GM20000 (cell line): ENCODE measurements around the gene NCOA1.
A peak's percentile ranks its signal among the peaks of the same experiment; 100 is the strongest.
"Not testable (repeated sequence)": the region's sequence is repeated elsewhere in the genome, so short reads cannot be mapped to it uniquely, and the experiment has no call there.

Source experiments
- DNase-seq: peaks from one replicate; pipeline ENCODE4 v3.0.0; 2012; ENCODE audit warnings: low spot score
- TF ChIP-seq, protein P1 (sequence below): IDR thresholded peaks from 2 replicates; pipeline ENCODE4 v1.5.1; 2012; ENCODE audit warnings: mild to moderate bottlenecking, control low read depth; ENCODE audit errors: extremely low read depth, missing control alignments

The NCOA1 gene

DNA sequence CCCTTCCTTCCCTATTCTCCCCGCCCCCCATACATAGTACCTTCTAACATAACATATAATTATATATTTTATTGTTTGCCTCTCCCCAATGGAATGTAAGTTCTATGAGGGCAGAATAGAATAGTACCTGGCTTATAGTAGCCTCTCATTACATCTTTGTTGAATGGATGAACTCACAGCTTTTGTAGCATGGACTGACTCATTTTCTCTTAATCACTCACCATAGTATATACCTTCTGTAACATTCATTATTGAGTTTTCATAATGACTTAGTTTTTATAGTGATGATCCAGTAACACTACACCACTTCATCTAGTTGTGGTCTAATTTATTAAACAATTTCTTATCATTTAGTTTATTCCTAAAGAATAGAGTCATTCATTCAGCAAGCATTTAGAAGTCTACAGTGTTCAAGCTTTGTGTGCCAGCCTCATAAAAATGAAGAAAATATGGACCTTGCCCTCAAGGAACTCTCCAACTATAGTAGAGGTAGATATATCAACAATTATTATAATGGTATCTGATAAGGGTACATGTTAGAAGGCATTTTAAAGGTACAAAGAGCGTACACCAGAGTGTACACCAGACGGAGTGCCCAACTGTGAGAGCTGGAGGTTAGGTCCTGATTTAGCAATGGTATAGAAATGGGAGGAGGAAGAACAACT, 31.1 kb downstream of the NCOA1 start:
- no peak for DNase-seq
- TF ChIP-seq, protein P1, sequence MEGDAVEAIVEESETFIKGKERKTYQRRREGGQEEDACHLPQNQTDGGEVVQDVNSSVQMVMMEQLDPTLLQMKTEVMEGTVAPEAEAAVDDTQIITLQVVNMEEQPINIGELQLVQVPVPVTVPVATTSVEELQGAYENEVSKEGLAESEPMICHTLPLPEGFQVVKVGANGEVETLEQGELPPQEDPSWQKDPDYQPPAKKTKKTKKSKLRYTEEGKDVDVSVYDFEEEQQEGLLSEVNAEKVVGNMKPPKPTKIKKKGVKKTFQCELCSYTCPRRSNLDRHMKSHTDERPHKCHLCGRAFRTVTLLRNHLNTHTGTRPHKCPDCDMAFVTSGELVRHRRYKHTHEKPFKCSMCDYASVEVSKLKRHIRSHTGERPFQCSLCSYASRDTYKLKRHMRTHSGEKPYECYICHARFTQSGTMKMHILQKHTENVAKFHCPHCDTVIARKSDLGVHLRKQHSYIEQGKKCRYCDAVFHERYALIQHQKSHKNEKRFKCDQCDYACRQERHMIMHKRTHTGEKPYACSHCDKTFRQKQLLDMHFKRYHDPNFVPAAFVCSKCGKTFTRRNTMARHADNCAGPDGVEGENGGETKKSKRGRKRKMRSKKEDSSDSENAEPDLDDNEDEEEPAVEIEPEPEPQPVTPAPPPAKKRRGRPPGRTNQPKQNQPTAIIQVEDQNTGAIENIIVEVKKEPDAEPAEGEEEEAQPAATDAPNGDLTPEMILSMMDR, result no peak

DNA sequence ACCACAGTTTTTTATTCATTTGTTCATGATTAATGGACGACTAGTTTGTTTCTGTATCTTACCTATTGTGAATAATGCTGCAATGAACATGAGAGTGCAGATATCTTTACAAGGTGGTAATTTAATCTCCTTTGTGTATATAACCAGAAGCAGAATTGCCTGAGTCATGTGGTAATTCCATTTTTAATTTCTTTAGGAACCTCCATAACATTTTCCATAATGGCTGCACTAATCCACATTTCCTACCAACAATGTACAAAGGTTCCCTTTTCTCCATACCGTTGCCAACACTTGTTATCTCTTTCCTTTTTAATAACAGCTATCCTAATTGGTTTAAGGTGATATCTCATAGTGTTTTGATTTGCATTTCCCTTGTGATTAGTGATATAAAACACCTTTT, 36.5 kb downstream of the NCOA1 start:
- TF ChIP-seq, protein P1, result no peak
- DNase-seq, result no peak

DNA sequence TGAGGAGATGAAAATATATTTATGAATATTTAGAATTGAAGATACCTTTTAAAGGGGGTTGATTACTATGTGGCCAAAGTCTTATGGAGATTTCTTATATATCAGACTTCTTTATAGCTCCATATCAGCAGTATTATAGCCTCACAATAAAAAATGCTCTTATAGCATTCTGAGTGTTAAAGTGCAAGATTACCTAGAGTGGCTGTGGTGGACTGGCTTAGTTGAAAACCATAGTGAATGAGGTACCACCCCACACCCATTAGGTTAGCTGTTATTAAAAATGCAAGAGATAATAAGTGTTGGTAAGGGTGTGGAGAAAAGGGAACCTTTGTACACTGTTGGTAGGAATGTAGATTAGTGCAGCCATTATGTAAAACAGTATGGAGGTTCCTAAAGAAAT, 39.7 kb downstream of the NCOA1 start:
- TF ChIP-seq, protein P1, result no peak
- DNase-seq, result no peak

DNA sequence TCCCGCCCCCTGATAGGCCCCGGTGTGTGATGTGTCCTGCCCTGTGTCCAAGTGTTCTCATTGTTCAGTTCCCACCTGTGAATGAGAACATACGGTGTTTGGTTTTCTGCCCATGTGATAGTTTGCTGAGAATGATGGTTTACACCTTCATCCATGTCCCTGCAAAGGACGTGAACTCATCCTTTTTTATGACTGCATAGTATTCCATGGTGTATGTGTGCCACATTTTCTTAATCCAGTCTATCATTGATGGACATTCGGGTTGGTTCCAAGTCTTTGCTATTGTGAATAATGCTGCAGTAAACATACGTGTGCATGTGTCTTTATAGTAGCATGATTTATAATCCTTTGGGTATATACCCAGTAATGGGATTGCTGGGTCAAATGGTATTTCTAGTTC, 40.6 kb downstream of the NCOA1 start:
- not testable (repeated sequence) for DNase-seq

DNA sequence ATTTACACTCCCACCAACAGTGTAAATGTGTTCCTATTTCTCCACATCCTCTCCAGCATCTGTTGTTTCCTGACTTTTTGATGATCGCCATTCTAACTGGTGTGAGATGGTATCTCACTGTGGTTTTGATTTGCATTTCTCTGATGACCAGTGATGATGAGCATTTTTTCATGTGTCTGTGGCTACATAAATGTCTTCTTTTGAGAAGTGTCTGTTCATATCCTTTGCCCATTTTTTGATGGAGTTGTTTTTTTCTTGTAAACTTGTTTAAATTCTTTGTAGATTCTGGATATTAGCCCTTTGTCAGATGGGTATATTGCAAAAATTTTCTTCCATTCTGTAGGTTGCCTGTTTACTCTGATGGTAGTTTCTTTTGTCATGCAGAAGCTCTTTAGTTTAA, 41.0 kb downstream of the NCOA1 start:
- not testable (repeated sequence) for DNase-seq

DNA sequence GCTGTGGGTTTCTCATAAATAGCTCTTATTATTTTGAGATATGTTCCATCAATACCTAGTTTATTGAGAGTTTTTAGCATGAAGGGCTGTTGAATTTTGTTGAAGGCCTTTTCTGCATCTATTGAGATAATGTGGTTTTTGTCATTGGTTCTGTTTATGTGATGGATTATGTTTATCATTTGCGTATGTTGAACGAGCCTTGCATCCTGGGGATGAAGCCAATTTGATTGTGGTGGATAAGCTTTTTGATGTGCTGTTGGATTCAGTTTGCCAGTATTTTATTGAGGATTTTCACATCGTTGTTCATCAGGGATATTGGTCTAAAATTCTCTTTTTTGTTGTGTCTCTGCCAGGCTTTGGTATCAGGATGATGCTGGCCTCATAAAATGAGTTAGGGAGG, 42.5 kb downstream of the NCOA1 start:
- not testable (repeated sequence) for DNase-seq

DNA sequence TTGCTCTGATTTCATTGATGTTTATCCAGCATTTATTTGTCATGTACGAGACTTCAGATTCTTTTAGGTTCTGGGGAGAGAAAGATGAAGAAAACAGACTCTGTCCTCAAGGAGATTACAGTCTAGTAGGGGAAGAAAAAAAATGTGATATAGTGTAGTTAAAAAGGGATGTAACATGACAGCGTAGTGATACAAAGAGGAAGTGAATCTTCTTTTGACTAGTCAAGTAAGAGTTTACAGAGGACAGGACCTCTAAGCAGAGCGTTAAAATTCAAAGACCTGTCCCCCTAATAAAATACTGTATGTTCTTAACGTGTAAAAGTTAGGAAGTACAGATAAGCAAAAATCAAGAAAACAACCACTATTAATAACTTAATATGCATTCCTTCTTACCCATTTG, 47.7 kb downstream of the NCOA1 start:
- DNase-seq, result peak; percentile 9
- TF ChIP-seq, protein P1, result no peak

DNA sequence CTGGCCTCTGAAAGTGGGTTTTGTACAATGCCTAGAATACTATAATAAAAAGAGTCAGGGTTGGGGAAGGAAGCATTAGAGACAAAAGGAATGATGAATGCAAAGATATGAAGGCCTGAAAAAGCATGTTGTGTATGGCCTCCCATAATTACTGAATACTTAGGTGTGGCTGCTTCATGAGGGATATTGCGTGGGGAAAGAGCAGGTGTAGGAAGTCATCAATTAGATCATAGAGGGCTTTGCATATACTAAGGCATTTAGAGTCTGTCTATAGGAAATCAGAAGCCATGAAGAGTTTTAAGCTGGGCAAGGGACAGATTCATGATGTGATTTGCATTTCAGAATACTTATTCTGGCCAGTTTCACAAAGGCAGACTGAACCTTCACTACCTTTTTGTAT, 48.2 kb downstream of the NCOA1 start:
- DNase-seq, result no peak
- TF ChIP-seq, protein P1, result no peak

DNA sequence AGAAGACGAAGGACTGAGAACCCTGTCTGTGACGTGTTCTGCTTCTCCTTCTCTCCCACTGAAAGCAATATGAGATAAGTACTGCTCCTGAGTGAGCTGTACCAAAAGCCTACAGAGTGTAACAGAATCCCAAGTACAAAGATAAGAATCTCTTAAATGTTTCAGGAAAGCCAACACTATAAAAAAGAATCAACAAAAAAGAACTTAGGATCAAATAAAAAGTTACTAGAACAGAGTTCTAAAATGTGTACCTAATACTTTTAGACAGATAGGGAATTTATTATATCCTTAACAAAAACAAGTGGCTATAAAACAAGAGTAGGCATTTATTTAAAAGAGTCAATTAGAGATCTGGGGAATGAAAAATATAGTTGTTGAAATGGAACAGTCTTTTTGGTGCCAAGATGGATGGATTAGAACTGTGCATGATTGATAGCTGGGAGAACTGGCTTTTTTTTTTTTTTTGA, 49.0 kb downstream of the NCOA1 start:
- TF ChIP-seq, protein P1, result no peak

More for the DNA sequence above, 49.0 kb downstream of the NCOA1 start:
- DNase-seq, result no peak
